Omental fat pad (tissue), 4 donors: ENCODE measurements around the gene TREH. TPM values are rescaled to one million over a fixed set of nuclear protein-coding genes. Genes with fewer than 3 reads are reported as not detected.

Experiments
- ATAC-seq: fragments of 150-250 bp; one replicate; pipeline ENCODE4 v1.9.1; 2016; ENCODE audit warnings: mild to moderate bottlenecking, moderate library complexity; ENCODE audit not compliant: low FRiP score
- DNase-seq: peaks from one replicate; pipeline ENCODE4 v3.0.0-alpha.2; 2019; ENCODE audit warnings: low spot score
- total RNA-seq, 4 donors: library from RNA; depleted of rRNA; stranded (reverse); fragments of >200 nt; gene quantifications; one replicate each; pipeline ENCODE4 v1.1.0, GENCODE V29; 2016
- TF ChIP-seq, protein P1 (sequence below), 3 donors: fragments of 450-650 bp; IDR thresholded peaks; one replicate each; pipeline ENCODE4 v1.5.1; 2016 to 2017; ENCODE audit warnings: antibody characterized with exemption in 3 of 3, mild to moderate bottlenecking in 3 of 3, moderate library complexity in 2 of 3

The TREH gene
- total RNA-seq, 4 donors from 2014 or later, result not detected

- TF ChIP-seq, protein P1, sequence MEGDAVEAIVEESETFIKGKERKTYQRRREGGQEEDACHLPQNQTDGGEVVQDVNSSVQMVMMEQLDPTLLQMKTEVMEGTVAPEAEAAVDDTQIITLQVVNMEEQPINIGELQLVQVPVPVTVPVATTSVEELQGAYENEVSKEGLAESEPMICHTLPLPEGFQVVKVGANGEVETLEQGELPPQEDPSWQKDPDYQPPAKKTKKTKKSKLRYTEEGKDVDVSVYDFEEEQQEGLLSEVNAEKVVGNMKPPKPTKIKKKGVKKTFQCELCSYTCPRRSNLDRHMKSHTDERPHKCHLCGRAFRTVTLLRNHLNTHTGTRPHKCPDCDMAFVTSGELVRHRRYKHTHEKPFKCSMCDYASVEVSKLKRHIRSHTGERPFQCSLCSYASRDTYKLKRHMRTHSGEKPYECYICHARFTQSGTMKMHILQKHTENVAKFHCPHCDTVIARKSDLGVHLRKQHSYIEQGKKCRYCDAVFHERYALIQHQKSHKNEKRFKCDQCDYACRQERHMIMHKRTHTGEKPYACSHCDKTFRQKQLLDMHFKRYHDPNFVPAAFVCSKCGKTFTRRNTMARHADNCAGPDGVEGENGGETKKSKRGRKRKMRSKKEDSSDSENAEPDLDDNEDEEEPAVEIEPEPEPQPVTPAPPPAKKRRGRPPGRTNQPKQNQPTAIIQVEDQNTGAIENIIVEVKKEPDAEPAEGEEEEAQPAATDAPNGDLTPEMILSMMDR (IDR thresholded peaks at IDR 0.05), result no peak
- DNase-seq, result no peak
- no peak for ATAC-seq
These were observed 44.2 kb downstream of the TREH start for GRCh38 chr11:118635237-118635591.

- no peak for DNase-seq
- ATAC-seq, result peak; percentile 80
- TF ChIP-seq, protein P1 (IDR thresholded peaks at IDR 0.05), result no peak
These were observed 44.8 kb downstream of the TREH start for GRCh38 chr11:118634431-118635236.

GRCh38 chr11:118633979-118634378, 45.5 kb downstream of the TREH start:
- no peak for ATAC-seq
- TF ChIP-seq, protein P1 (IDR thresholded peaks at IDR 0.05), result no peak
- DNase-seq, result no peak

- ATAC-seq (no peak), DNase-seq (no peak)
- TF ChIP-seq, protein P1 (IDR thresholded peaks at IDR 0.05), result no peak
These were observed 46.1 kb downstream of the TREH start for GRCh38 chr11:118633319-118633690.

DNA sequence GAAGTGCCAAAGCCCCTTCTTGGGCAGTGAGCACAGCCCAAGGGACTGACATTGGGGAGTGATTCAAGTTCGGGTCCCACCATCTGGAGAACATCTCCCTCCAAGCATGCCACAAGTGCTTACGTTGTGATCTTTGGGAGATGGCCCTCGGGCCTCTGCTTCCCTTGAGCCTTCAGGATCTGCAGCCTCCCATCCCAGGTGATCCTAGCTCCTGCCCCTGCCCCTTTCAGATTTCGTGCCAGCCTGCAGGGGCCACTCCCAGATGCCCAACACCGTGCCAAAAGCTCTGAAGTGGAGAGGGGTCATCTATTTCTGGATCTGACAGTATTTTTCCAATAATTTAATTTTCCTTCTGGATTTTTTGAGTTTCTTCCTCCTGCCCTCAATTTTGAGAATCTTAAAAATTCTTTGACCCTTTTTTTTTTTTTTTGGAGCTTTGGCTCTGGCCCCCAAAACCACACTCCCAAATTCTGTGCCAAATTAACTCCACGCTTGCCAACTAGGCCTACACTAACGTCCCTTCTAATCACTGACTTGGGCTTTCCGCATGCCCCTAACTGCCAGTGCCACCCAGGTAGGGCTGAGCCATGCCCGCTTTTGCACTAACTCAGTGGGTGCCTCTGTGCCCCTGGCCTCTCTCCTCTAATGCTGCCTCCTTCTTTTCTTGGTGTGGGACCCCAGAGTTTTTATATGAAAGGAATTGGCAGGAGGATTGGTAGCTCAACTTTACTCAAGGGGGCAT, 46.7 kb downstream of the TREH start:
- ATAC-seq (no peak), DNase-seq (no peak)
- TF ChIP-seq, protein P1 (IDR thresholded peaks at IDR 0.05), result no peak

DNA sequence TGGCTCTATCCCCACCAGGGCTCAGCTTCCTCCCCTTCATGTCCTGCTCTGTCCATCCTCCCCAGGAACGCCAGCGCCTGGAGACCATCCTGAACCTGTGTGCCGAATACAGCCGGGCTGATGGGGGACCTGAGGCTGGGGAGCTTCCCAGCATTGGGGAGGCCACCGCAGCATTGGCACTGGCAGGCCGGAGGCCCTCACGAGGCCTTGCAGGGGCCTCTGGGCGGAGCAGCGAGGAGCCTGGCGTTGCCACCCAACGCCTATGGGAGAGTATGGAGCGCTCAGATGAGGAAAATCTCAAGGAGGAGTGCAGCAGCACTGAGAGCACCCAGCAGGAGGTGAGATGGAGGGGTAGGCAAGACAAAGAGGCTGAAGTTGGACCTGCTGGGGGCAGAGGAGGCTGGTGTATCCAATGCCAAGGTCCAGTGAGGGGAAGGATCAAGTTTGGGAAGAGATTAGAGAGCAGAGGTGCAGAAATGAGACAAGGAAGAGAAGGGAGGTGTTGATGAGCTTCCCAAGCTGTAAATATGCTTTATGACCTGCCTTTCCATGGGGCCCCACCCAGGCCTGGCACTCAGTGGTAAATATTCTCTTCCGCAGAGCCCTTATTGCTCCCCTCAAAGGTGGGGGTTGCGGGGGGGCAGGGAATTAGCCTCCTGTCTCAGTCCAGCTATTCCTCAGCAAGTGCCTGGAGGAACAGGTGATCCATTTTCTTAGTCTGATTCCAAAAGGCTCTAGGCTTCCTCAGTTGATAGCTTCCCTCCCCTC, 48.1 kb downstream of the TREH start:
- DNase-seq (no peak), ATAC-seq (no peak)
- TF ChIP-seq, protein P1 (IDR thresholded peaks at IDR 0.05), result no peak
